ENCODE data around the gene CACNB2.

- TF ChIP-seq POLR2A (IDR thresholded peaks at IDR 0.05) = no peak
- TF ChIP-seq, protein P1, sequence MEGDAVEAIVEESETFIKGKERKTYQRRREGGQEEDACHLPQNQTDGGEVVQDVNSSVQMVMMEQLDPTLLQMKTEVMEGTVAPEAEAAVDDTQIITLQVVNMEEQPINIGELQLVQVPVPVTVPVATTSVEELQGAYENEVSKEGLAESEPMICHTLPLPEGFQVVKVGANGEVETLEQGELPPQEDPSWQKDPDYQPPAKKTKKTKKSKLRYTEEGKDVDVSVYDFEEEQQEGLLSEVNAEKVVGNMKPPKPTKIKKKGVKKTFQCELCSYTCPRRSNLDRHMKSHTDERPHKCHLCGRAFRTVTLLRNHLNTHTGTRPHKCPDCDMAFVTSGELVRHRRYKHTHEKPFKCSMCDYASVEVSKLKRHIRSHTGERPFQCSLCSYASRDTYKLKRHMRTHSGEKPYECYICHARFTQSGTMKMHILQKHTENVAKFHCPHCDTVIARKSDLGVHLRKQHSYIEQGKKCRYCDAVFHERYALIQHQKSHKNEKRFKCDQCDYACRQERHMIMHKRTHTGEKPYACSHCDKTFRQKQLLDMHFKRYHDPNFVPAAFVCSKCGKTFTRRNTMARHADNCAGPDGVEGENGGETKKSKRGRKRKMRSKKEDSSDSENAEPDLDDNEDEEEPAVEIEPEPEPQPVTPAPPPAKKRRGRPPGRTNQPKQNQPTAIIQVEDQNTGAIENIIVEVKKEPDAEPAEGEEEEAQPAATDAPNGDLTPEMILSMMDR (IDR thresholded peaks at IDR 0.05) = no peak
Measured at GRCh38 chr10:18261063-18261610, 120.9 kb downstream of the CACNB2 start.

Measured in adrenal gland (tissue), 5 donors.